Activated T-helper 1 cell treated with anti-CD3 and anti-CD28 coated beads, Interleukin-2, amount 50 U/mL, for 16 hours (primary cell): ENCODE measurements around the gene EP400.

Source experiments
- DNase-seq, 2 donors: peaks; one replicate each; pipeline ENCODE4 v3.0.0-alpha.2; 2020; ENCODE audit warnings: low read depth in 1 of 2, low spot score in 1 of 2

Gene EP400

DNA sequence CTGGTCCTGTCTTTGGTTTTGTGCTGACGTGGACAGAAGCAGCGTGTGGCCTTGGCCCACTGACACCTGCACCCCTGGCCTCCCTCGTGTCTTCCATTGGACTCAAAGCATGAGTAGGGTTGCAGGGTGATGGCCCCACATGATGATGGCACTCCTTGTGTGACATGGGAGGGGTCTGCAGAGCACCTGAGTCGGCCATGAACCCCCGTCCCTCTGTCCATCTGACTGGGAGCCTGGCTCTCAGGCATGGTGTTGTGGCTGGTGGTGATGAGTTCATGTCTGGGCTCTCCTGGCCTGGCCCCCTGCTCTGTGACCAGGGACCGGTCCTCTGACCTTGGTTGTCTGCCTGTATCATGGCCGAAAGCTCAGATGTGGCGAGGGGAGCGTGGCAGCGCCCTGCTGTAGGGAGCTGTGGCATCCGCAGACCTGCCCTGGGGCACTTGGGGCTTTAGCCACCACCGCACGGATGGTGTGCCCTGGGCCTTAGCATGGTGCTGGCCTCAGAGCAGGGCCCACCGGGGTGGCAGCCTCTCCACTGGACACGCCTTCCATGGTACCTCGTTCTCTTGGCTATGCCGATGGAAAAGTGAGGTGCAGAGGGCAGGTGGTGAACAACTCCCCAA is 38.6 kb upstream of the EP400 start:
- no peak for DNase-seq

DNA sequence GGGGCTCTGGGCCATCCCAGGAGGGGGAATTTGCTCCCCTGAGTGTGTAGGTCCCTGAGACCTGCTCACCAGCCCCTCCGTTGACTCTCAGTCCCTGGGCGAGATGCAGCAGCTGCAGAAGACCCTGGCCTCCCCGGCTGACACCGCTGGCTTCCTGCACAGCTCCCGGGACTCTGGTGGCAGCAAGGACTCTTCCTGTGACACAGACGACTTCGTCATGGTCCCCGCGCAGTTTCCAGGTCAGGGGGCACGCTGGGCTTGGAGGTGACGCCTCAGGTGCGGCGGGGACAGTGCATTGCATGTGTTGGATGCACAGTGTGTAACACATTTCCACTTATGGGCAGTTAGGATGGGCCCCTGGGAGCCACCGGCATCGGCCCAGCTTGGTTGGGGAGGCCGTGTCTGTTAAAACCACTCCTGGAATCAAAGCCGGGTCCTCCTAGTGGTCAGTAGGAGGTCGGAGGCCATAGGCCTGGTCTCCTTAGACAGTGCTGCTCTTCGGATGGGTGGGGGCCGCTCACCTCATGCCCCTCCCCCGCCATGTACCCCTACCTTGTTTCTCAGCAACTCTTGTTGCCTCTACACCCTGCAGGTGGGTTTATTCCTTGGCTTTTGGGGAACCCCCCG is 37.8 kb upstream of the EP400 start:
- DNase-seq = no peak

- no peak for DNase-seq
These were observed 37.0 kb upstream of the EP400 start for GRCh38 chr12:131912518-131913274.

- DNase-seq = no peak
These were observed 36.1 kb upstream of the EP400 start for GRCh38 chr12:131913666-131914065.

DNA sequence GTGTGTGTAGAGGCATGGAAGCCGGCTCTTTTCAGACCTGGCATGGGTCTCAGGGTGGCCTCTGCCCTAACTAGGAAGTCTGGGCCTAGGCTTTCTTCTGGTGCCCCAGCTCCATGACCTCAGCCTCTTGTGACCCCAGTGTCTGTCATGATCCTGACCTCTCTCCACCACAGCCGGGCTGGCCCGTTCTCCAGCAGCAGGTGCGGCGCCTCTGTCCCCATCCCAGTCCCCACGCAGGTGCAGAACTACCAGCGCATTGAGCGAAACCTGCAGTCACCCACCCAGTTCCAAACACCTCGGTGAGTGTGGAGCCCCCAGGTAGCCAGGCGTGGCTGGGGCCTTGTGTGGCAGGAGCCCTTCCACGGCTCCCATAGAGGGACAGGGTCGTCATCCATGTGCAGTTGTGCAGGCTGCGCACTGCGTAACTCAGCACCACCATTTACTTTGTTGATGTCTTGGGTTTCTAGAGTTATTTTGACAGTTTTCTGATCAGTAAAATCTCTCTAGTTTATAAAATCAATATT is 35.5 kb upstream of the EP400 start:
- DNase-seq = no peak

GRCh38 chr12:131915000-131915689 is 34.6 kb upstream of the EP400 start:
- DNase-seq = no peak

DNA sequence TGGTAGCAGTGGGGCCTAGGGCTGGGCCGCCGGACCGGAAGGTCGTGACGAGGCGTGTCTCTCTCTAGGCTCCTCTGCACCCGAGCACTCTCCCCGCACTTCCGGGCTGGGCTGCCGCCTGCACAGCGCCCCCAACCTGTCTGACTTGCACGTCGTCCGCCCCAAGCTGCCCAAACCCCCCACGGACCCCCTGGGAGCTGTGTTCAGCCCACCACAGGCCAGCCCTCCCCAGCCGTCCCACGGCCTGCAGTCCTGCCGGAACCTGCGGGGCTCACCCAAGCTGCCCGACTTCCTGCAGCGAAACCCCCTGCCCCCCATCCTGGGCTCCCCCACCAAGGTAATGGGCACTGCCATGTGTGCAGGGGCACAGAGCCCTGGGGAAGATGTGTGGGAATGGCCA is 33.9 kb upstream of the EP400 start:
- DNase-seq = no peak

- no peak for DNase-seq
These were observed 33.2 kb upstream of the EP400 start for GRCh38 chr12:131916306-131917138.

DNA sequence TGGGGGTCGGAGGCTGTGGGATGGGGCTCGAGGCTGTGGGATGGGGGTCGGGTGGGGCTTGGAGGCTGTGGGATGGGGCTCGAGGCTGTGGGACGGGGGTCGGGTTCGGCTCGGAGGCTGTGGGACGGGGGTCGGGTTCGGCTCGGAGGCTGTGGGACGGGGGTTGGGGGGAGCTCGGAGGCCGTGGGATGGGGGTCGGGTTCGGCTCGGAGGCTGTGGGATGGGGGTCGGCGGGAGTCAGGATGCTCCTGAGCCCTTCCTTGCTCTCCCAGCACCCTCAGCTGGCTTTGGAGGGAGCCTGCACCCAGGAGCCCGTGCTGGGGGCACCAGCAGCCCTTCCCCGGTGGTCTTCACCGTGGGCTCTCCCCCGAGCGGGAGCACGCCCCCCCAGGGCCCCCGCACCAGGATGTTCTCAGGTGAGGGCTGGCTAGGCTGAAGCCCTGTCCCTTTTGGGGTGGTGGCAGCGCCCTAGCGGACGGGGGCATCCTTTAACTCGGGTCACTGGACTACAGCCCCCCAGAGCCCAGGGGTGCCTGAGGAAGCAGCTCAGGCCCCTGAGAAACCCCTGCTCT is 32.5 kb upstream of the EP400 start:
- DNase-seq = peak in 1 of 2 donors; percentile 35

DNA sequence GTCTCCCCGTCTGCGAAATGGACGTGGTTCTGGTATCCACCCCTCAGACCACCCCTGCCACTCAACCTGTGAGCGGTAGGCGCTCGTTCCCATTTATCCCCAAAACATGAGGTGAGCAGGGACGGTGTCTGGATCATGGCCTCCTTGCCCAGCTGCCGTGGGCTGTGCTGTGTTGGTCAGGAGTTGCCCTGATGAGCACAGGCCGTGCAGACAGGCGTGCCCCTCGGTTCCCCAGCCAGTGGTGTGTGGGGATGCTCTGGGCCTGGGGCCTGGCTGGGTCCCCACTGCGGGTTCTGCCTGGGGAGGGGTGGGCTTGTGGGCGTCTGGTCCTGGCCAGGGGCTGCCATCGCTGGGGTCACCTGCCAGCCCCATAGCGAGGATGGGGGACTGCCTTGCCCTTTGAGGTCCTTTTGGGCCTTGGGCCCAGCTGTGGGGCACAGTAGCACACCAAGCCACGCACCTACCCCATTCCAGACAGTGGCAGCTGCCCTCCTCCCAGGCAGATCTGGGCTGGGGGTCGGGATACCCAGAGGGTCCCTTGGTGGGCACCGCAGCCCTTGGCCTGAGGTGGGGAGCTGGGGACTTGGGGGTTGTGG is 31.9 kb upstream of the EP400 start:
- DNase-seq = no peak

DNA sequence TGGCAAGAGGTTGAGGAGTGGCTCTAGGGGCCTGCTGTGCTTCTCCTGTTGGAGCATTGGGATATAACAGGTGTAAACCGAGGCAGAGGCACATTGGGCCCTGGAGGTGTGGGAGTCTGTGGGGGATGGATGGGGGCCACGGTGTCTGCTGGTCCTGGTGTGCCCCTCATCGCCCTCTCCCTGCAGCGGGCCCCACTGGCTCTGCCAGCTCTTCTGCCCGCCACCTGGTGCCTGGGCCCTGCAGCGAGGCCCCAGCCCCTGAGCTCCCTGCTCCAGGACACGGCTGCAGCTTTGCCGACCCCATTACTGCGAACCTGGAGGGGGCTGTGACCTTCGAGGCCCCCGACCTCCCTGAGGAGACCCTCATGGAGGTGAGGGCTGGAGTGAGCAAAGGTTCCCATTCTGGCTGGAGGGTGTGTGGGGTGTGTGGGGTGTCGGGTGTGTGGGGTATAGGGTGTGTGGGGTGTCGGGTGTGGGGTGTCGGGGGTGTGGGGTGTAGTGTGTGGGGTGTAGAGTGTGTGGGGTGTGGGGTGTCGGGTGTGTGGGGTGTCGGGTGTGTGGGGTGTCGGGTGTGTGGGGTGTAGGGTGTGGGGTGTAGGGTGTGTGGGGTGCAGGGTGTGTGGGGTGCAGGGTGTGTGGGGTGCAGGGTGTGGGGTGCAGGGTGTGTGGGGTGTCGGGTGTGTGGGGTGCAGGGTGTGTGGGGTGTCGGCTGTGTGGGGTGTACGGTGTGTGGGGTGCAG is 31.3 kb upstream of the EP400 start:
- DNase-seq = no peak

DNA sequence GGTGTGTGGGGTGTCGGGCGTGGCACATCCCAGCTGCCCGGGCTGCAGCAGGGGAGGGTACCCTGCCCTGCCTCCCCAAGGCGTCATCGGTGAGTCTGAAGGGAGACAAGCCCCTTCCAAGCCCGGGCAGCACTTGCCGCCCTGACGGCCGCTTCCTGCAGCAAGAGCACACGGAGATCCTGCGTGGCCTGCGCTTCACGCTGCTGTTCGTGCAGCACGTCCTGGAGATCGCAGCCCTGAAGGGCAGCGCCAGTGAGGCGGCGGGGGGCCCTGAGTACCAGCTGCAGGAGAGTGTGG is 30.7 kb upstream of the EP400 start:
- no peak for DNase-seq

GRCh38 chr12:131919366-131920156 is 30.2 kb upstream of the EP400 start:
- no peak for DNase-seq

DNA sequence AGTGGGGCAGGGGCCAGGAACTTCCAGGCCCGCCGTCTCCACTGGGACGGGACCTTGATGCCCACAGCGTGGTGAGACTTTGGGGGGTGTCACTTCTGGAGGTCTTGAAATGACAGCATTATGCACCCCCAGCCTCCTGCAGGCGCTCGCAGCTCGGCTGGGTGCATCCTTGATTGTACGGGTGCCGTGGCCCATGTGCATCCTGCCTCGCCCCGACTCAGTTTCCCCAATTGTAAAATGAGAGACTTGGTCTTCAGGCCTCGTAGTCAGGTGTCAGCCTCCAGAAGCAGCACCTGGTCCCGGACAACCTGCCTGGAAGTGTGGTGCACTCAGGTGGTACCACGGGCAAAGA is 29.6 kb upstream of the EP400 start:
- no peak for DNase-seq

GRCh38 chr12:131920902-131921840 is 28.6 kb upstream of the EP400 start:
- DNase-seq = no peak

DNA sequence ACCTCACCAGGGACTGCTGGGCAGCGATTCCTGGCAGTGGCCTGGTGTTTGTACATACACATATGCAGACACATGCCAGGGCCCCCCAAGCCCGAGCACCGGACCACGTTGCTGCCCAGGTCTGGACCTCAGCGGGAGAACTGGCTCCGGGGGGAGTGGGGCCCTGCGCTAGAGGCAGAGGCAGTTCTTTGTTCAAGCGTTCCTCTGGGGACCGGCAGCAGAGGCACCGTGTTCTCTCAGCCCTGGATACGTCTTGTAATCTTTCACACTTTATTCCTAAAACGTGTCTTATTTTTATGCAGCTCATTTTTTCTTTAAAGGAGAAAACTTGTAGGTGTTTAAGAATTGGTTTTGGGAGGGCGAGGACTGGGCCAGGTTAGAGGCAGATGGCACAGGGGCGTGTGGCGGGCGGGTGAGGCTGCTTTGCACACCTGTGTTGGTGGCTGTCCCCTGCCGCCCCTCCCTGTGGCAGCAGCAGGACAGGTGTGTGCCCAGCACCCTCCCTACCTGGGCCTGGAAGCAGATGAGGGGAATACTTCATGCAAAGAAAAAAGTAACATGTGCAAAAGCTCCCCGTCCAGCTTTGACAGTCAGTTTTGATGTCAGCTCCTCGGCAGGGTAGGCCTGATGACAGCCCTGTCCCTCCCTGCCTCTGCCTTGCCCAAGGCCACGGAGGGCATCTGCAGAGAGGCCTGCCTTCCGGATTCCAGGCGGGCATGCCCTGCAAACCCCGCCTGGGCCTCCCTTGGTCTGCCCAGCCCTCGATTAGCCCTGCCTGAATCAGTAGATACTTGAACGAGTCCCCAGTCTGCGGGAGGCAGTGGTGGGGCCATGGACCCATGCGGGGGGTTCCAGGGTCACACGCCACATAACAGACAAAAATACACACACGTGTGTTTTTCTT is 27.6 kb upstream of the EP400 start:
- no peak for DNase-seq

GRCh38 chr12:131922772-131923171 is 27.0 kb upstream of the EP400 start:
- DNase-seq = no peak
